NCI-H187 (cell line): ENCODE measurements around the gene PSMG3.
"Not testable (repeated sequence)": the region's sequence is repeated elsewhere in the genome, so short reads cannot be mapped to it uniquely, and the experiment has no call there.

ENCODE experiments used
- DNase-seq, 2 experiments: peaks; one replicate each; lab custom pipeline; 2025; lab: John Stamatoyannopoulos, UW

PSMG3 gene

GRCh38 chr7:1533547-1534329, 36.1 kb downstream of the PSMG3 start:
- DNase-seq = no peak

DNA sequence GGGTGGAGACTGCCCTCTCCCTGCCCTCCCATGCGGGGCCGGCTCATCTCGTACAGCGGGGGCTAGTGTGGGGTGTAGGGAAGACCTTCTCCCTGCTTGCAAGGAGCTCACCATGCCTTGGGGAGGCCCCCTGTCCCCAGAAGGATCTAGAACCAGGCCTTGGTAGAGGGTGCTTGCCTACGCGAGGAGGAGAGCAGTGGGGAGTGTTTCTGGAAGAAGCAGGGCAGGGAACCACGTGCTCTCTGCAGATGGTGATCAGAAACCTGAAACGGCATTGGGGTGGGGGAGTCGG, 36.6 kb downstream of the PSMG3 start:
- no peak for DNase-seq

DNA sequence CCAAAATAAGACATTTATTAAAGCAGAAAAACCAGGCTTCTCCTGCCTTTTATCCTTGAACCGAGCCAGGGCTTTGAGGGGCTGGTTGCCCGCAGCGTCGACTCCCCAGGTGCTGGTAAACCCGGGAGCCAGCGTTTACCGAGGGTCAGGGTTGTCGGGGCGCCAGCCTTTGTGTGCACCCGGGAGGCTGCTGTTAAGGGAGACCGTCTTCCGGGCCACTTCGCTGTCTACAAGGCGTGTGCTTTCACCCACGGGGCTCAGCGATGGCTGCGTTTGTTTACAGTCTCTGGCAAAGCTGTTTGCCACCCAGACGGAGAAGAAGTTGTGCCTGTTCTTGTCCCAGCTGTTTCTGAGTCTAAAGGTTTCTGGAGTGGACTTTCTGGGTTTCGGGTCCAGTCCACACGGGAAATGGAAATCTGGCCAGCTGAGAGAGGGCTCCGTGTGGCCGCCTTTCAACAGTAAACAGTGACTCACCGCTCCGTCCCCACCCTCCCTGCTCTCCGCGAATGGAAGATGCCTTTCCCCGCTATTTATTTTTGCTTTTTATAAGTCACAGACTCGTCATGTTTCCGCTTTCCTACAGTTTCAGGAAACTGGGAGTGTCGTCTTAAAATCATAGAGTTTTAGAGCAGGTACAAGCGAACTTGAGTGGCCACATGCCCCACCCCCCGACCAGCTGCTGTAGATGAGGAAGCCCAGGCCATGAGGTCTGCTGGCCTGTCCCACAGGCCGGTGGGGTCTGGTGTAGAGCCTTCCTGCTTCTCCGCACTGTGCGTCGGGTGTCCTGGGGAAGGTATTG, 37.2 kb downstream of the PSMG3 start:
- DNase-seq = no peak

DNA sequence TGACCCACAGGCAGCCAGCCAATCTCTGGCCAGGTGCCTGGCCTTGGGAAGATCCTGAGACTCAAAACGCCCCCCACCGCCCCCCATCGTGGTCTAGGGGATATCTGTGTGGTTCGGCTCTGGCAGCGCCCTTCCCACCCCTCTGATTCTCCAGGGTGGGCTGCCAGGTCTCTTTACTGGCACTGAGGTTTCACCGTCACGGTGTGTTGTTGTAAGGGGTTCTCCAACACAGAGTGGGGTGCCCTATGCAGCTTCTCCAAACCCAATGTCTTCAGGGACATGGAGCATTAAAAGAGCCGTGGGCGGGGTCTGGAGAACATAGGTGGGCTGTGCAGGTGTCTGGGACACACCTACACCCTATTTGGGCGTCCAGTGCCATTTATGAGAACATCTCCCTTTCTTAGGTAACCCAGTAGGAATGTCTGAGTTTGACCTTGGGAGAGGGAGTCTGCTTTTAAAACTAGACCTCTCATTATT, 37.8 kb downstream of the PSMG3 start:
- no peak for DNase-seq

GRCh38 chr7:1531263-1531978, 38.4 kb downstream of the PSMG3 start:
- no peak for DNase-seq

DNA sequence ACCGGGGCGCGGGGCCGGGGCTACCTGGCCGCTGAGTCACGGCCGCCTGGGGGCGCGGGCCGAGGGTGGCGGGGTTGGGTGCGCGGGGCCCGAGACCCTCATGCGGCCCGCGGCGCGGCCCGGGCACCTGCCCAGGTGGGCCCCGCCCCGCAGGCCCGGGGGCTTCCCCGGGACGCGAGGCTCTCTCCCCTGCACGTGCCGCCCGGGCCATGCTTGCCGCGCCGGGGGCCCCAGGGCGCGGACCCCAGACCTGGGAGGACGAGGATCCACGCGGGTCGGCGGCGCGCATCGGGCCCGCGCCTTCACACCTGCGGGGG, 38.9 kb downstream of the PSMG3 start:
- DNase-seq = no peak

DNA sequence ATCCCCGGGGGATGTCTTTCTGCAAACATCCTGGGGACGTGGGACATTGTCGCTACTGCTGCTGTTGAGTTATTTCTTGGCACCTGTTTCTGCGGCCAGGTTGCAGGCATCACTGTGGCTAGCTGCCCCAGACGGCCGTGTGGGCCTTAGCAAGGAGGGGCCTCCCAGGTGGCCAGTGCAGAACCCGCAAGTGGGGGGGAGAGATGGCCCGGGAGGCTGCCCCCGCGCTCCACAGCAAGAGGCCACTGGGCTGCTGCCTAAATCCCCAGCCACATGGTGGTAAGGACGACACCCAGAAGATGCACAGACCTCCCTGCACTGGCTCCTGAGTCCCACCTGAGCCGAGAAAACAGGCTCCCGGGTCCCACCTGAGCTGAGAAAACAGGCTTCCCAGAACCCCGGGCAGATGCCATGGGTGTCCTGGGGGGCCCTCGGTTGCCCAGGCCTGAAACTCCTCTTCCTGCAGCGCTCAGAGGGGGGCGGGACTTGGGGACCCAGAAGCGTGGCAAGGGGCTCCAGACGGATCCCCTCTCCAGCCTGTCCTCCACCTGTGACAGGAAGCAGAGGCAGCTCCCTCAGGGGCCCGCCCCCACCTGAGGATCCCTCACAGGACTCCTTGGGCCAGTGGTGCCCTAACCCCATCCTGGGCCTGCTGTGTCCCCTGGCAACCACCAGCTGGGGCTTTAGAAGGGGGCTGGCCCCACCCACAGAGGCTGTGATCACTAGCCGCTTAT, 40.3 kb downstream of the PSMG3 start:
- DNase-seq = no peak

DNA sequence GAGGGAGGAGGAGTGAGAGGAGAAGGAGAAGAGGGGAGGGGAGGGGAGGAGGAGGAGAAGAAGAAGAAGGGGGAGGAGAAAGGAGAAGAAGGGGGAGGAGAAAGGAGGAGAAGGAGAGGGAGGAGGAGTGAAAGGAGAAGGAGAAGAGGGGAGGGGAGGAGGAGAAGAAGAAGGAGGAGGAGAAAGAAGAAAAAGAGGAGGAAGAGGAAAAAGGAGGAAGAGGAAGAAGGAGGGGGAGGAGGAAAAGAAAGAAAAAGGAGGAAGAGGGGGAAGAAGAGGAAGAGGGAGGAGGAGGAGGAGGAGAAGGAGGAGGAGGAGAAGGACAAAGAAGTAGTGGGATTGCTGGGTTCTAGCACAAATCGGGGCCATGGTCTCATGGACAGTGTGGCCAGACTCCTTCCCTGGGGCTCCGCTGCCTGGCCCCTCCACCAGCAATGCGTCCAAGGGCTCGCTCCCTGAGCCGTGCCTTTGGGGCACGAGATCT, 43.5 kb downstream of the PSMG3 start:
- no peak for DNase-seq

DNA sequence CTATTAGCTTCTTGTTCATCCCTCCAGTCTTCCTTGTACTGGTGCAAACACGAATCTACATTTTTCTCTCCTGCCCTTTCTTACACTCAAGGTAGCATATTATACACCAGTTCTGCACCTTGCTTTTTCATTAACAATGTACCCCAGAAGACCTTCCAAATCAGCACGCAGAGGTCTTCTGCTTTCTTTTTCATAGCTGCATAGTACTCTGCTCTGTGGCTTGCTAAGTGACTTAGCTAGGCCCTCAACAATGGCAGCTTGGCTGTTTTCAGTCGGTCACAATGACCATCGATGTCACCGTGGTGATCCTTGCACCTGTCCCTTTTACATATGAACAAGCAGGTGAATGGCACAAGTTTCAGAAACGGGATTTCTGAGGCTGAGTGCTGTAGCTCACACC, 44.4 kb downstream of the PSMG3 start:
- DNase-seq = no peak

DNA sequence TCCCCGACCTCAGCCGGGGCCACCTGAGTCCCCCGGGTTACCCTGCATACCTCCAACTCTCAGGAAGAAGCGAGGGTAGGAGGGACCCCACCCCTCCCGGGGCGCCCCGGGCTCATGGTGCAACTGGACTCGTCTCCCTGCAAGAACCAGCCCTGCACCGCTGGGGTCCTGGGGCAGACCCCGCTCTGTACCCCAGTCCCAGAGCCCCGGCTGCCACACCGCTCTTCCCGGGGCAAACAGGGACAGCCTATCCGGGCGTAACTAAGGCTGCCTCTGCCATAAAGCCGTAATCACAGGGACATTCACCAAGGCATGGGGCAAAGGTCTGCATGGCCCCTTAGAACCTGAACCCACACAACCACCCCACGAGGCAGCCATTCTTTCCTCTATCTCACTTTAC, 46.0 kb downstream of the PSMG3 start:
- no peak for DNase-seq

GRCh38 chr7:1523208-1523607, 46.6 kb downstream of the PSMG3 start:
- no peak for DNase-seq

GRCh38 chr7:1521456-1521855, 48.4 kb downstream of the PSMG3 start:
- DNase-seq = no peak

DNA sequence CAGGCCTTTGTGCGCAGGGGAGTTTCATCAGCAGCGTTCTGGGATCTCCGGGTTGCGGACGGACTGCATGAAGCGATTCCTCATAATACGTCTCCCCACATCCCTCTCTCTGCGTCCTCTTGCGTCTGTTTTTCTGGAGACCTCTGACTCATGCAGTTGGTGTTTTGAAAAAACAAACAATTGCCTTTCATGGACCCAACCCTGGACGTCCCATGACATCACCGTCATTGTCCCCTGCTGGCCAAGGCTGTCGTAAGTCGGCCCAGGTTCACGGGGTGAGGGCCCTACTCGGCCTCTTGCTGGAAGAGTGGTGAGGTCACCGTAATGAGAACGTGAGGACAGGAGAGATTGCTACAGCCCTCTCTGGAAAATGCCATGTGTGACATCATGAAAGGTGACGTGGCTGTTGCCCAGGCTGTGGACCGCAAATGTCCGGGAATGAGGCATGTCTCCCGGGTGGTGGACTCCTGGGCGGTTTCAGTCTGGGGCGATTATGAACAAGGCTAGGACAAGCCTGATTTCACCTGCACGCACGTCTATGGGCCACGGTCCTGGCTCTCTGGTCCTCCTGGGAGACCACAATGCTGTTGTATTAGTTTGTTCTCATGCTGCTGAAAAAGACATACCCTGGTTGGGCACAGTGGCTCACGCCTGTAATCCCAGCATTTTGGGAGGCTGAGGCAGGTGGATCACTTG, 49.1 kb downstream of the PSMG3 start:
- no peak for DNase-seq

DNA sequence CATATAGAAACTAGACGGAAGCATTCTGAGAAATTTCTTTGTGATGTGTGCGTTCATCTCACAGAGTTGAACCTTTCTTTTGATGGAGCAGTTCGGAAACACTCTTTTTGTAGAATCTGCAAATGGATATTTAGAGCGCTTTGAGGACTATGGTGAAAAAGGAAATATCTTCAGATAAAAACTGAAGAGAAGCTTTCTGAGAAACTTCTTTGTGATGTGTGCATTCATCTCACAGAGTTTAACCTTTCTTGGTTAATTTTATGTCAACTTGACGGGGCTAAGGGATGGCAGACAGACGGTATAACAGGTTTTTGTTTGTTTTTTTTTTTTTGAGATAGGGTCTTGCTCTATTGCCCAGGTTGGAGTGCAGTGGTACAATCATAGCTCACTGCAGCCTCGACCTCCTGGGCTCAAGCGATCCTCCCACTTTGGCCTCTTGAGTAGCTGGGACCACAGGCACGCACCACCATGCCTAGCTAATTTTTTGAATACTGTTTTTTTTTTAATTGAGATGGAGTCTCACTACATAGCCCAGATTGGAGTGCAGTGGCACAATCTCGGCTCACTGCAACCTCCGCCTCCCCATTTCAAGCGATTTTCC, 50.4 kb downstream of the PSMG3 start:
- DNase-seq = not testable (repeated sequence)
